Heart right ventricle (tissue), 16 donors: ENCODE results near the gene KRT76. TPM values are rescaled to one million over a fixed set of nuclear protein-coding genes. Genes with fewer than 3 reads are reported as not detected.

Experiments used
- ATAC-seq, 8 donors: fragments of 200-7000 bp; cut with Tn5 transposase; one replicate each; pipeline ENCODE4 v1.9.1; 2020; ENCODE audit warnings: mild to moderate bottlenecking in 8 of 8, moderate library complexity in 8 of 8, moderate number of reproducible peaks in 1 of 8
- DNase-seq, 2 donors: peaks; one replicate each; pipeline ENCODE4 v3.0.0-alpha.2; 2020
- H3K27ac ChIP-seq, 10 donors: fragments of 200-600 bp; sonication (generic) in 2 of 10; one replicate each; pipeline versions ENCODE4 v1.5.0 to v1.8.0; 2020 to 2022; ENCODE audit warnings: mild to moderate bottlenecking in 3 of 10
- H3K27me3 ChIP-seq, 7 donors: fragments of 200-600 bp; one replicate each; pipeline ENCODE4 v1.8.0; 2021 to 2022; ENCODE audit warnings: mild to moderate bottlenecking in 2 of 7
- H3K36me3 ChIP-seq, 9 donors: fragments of 200-600 bp; sonication (generic) in 1 of 9; one replicate each; pipeline versions ENCODE4 v1.5.0 to v1.8.0; 2020 to 2022; ENCODE audit warnings: mild to moderate bottlenecking in 2 of 9
- H3K4me1 ChIP-seq, 9 donors: fragments of 200-600 bp; sonication (generic) in 1 of 9; one replicate each; pipeline versions ENCODE4 v1.5.0 to v1.8.0; 2020 to 2022; ENCODE audit warnings: mild to moderate bottlenecking in 4 of 9
- H3K4me3 ChIP-seq, 10 donors: fragments of 200-600 bp; sonication (generic) in 2 of 10; one replicate each; pipeline versions ENCODE4 v1.5.0 to v1.8.0; 2020 to 2022; ENCODE audit warnings: mild to moderate bottlenecking in 7 of 10, moderate library complexity in 2 of 10
- H3K9me3 ChIP-seq, 11 donors: fragments of 200-600 bp in 10 of 11; sonication (generic) in 2 of 11; one replicate each; pipeline versions ENCODE4 v1.5.0 to v1.8.0; 2013 to 2022; ENCODE audit warnings: mild to moderate bottlenecking in 2 of 11, control low read depth in 1 of 11, moderate library complexity in 1 of 11
- WGBS, 2 donors: extraction: QIAGEN DNeasy Blood & Tissue Kit; methylation state at CpG; one replicate each; pipeline ENCODE4 v1.1.7; 2013; ENCODE audit warnings: inconsistent platforms in 1 of 2; 5-methylcytosine and 5-hydroxymethylcytosine counted together
- intact Hi-C, 10 donors: fragments of 100-400 bp; cut with DNase I; formaldehyde crosslinking; loops; one replicate each; pipeline versions ENCODE4 v1.11.1 to v1.14.2; 2022
- polyA plus RNA-seq, 2 donors: library from polyadenylated mRNA; stranded (reverse); fragments of 200-250 nt; gene quantifications; one replicate each; pipeline ENCODE4 v1.2.3, GENCODE V29; 2013
- total RNA-seq, 10 donors: library from RNA; stranded (reverse); fragmentation: NEBNext Ultra II Directional in 3 of 10; extraction: Animal tissue kit (Norgen Biotek cat#: 25700) in 3 of 10; gene quantifications; one replicate each; pipeline versions ENCODE4 v1.2.1 to v1.2.4, GENCODE V29; 2021 to 2023
- TF ChIP-seq, protein P1 (sequence below), 9 donors: fragments of 200-600 bp; sonication (generic) in 2 of 9; IDR thresholded peaks; one replicate each; pipeline versions ENCODE4 v1.5.0 to v1.8.0; 2021 to 2022; ENCODE audit warnings: antibody characterized with exemption in 9 of 9, mild to moderate bottlenecking in 5 of 9, moderate library complexity in 1 of 9
- donor health status: Arrhythmogenic right ventricular cardiomyopathy.
- donor health status: ischemic (EF 13 %, LVEDD 7.1; RV severe dilation, severe dysfunction).
- donor health status: healthy with polysubstance abuse.
- donor health status: DM: no; HTN: yes; CAD: no.
- donor health status: DM: no; HTN: no; CAD: no.
- donor health status: ischemic (EF 25% LVEDD 6.9; RV normal size, moderate dysfunction).
- donor health status: ischemic (EF 25% LVEDD 5.7; RV mildly dilated, moderate dysfunction).
- donor health status: healthy.
- donor health status: DM: yes; HTN: yes; CAD: no.
- donor health status: Ischemic cardiomyopathy.
- donor health status: ischemic (EF 35%, LVEDD 5.7; RV mildly dilated, moderate dysfunction).
- donor health status: nonischemic (EF 11% LVEDD 7.7; RV severe dilation, severe dysfunction).
- donor health status: DM: yes; HTN: yes; CAD: no.
- donor health status: PGD.
- donor health status: ischemic (EF 29% LVEDD 5.4; RV normal size, mild dysfunction).
- donor health status: nonischemic (EF 23%, LVEDD 6.1; RV moderate dilation, normal function).

Gene KRT76
- total and polyA plus RNA-seq, 12 donors: not detected

DNA sequence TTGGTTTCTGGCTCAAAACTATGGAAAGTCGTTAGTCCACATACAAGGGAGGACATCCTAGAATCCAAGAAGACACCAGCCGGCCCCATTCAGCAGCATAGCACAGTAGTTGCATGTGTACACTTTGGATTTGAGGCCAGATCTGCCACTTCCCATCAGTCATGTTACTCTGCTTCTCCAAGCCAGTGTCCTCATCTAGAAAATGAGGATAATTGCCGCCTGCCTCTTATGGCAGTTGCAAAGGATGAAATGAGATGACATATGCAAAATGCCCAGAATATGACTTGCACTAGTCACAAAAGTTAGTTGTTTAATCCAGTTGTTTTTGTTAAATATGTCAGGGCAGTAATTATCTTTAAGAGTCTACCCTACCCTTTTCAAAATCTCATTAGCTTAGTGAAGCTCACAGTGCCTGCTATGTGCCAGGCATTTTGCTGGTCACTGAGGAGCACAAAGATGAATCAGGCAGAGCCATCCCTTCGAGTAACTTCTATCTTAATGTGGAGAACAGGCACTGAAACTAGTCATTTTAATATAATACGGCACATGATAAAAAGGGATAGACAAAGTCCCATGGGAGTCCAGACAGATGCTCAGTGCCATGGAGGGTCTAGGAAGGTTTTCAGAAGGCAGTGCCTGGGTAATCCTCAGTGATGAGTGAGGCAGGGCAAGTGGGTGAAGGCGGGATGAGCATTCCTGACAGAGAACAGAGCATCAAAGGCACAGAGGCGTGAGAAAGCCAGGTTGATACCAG lies 6.6 kb upstream of the KRT76 start:
- DNase-seq: no peak
- intact Hi-C loops: no loop called here
- H3K9me3 ChIP-seq: no peaks in the 10 kb centered on the region
- TF ChIP-seq, protein P1, sequence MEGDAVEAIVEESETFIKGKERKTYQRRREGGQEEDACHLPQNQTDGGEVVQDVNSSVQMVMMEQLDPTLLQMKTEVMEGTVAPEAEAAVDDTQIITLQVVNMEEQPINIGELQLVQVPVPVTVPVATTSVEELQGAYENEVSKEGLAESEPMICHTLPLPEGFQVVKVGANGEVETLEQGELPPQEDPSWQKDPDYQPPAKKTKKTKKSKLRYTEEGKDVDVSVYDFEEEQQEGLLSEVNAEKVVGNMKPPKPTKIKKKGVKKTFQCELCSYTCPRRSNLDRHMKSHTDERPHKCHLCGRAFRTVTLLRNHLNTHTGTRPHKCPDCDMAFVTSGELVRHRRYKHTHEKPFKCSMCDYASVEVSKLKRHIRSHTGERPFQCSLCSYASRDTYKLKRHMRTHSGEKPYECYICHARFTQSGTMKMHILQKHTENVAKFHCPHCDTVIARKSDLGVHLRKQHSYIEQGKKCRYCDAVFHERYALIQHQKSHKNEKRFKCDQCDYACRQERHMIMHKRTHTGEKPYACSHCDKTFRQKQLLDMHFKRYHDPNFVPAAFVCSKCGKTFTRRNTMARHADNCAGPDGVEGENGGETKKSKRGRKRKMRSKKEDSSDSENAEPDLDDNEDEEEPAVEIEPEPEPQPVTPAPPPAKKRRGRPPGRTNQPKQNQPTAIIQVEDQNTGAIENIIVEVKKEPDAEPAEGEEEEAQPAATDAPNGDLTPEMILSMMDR (IDR thresholded peaks at IDR 0.05): no peak
- peaks cover 0 to 47% (median 23%) of the 10 kb centered on the region in 7 donors for H3K27me3 ChIP-seq
- H3K4me3 ChIP-seq: no peak overlapping the region
- no peaks in the 10 kb centered on the region for H3K4me1 ChIP-seq
- H3K36me3 ChIP-seq: no peaks in the 10 kb centered on the region
- no peak overlapping the region for H3K27ac ChIP-seq
- no peak for ATAC-seq
- WGBS, 2 donors: 78% methylated on average over 7 of the region's 7 CpGs

DNA sequence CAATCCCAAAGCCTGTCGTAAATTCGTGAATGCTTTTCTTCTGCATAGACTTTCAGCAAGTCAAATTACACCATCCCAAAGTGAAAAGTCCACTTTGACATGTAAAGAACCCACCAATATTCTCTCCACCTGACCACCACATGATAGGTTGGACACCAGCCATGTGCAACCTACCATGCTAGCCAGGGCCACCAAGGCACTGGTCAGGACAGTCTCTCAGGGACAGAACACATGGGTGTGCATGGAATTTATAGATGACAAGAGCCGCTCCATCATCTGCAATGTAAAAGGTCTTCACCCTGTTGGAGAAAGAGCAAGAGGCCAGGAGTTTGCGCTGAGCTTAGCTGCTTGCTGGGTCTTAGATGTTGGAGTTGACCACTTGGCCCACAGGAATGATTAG lies 5.4 kb upstream of the KRT76 start:
- 92 to 94% methylated on average over 4 of the region's 4 CpGs for WGBS, 2 donors
- intact Hi-C loops: no loop called here

DNA sequence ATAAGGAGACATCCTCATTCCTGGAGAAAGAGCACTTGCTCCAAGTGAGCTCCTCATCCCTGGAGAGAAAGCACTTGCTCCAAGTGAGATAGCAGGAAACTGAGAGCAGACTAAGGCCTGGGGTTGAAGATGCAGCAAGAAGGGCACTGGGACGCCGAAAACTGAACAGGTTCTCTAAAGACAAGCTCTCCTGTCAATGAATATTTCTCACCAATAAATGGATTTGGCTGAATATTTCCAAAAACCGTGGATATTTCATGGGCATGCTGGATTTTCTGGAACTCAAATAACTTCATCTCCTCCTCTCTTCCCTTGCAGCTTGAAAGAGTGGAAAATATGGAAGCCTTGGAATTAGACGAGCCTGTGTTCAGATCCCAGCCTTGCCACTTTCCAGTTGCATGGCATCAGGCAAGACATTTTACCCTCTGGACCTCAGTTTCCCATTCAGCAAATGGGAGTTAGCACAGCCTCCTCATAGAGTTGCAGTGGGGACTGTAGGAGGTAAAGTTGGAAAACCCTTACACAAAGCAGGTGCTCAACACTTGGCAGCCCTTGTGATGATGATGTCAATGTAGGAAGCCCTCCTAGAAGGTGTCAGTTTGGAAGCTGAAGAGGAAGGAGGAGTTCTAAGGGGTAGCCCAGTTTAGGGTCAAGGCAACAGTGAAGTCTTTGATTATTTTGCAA lies 4.4 kb upstream of the KRT76 start:
- intact Hi-C loops: no loop called here
- WGBS, 2 donors: 61 to 86% methylated on average over 4 of the region's 4 CpGs
- H3K27ac ChIP-seq: no peak overlapping the region
- no peaks in the 10 kb centered on the region for H3K9me3 ChIP-seq
- TF ChIP-seq, protein P1 (IDR thresholded peaks at IDR 0.05): no peak
- ATAC-seq: no peak
- no peaks in the 10 kb centered on the region for H3K36me3 ChIP-seq
- H3K27me3 ChIP-seq: peaks cover 0 to 55% (median 20%) of the 10 kb centered on the region in 7 donors
- no peak overlapping the region for H3K4me3 ChIP-seq
- no peaks in the 10 kb centered on the region for H3K4me1 ChIP-seq
- no peak for DNase-seq

More for the DNA sequence above, 5.4 kb upstream of the KRT76 start:
- Histone ChIP-seq H3K4me1 (no peaks in the 10 kb centered on the region), H3K36me3 (no peaks in the 10 kb centered on the region), H3K27ac (no peak overlapping the region), H3K27me3 (peaks cover 0 to 51% (median 20%) of the 10 kb centered on the region in 7 donors), H3K4me3 (no peak overlapping the region), H3K9me3 (no peaks in the 10 kb centered on the region)
- TF ChIP-seq, protein P1 (IDR thresholded peaks at IDR 0.05): no peak
- DNase-seq (no peak), ATAC-seq (no peak)

GRCh38 chr12:52779914-52780313 lies 2.8 kb upstream of the KRT76 start:
- WGBS, 2 donors: 89 to 91% methylated on average over 6 of the region's 6 CpGs
- no peaks in the 10 kb centered on the region for H3K36me3 ChIP-seq
- H3K4me1 ChIP-seq: no peaks in the 10 kb centered on the region
- TF ChIP-seq, protein P1 (IDR thresholded peaks at IDR 0.05): no peak
- intact Hi-C loops: no loop called here
- no peaks in the 10 kb centered on the region for H3K9me3 ChIP-seq
- no peak for DNase-seq
- H3K27ac ChIP-seq: no peak overlapping the region
- no peak overlapping the region for H3K4me3 ChIP-seq
- ATAC-seq: no peak
- peaks cover 0 to 65% (median 28%) of the 10 kb centered on the region in 7 donors for H3K27me3 ChIP-seq
